ENCODE results near the gene CD58.

The CD58 gene

DNA sequence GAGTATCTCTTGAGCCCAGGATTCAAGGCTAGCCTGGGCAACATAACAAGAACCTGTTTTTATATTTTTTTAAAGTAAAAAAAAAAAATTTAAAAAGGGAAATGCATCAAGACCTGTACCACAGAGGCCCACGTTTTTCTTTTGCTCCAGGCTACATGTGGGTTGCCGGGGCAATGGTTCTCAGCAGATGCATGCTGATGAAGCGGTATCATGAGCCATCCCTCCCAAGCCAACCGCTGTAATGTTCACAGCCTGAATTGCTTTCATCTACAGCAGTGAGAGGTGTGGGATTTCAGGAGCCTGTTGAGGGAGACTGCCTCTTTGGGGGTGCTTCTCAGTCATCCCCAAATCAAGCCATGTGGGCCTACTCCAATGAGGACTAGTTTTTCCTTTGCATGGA is 60.5 kb downstream of the CD58 start:
- Mint-ChIP-seq H3K4me3 (no peak overlapping the region), H3K27me3 (ENCODE audit: low read depth, poor library complexity) (no peaks in the 10 kb centered on the region), H3K27ac (no peak overlapping the region), H3K36me3 (ENCODE audit: low read depth) (peaks cover 11% of the 10 kb centered on the region), H3K9me3 (peaks cover 10% of the 10 kb centered on the region), H3K4me1 (peaks cover 12% of the 10 kb centered on the region)
- TF ChIP-seq, protein P1, sequence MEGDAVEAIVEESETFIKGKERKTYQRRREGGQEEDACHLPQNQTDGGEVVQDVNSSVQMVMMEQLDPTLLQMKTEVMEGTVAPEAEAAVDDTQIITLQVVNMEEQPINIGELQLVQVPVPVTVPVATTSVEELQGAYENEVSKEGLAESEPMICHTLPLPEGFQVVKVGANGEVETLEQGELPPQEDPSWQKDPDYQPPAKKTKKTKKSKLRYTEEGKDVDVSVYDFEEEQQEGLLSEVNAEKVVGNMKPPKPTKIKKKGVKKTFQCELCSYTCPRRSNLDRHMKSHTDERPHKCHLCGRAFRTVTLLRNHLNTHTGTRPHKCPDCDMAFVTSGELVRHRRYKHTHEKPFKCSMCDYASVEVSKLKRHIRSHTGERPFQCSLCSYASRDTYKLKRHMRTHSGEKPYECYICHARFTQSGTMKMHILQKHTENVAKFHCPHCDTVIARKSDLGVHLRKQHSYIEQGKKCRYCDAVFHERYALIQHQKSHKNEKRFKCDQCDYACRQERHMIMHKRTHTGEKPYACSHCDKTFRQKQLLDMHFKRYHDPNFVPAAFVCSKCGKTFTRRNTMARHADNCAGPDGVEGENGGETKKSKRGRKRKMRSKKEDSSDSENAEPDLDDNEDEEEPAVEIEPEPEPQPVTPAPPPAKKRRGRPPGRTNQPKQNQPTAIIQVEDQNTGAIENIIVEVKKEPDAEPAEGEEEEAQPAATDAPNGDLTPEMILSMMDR (IDR thresholded peaks at IDR 0.05): no peak
- DNase-seq: no peak

DNA sequence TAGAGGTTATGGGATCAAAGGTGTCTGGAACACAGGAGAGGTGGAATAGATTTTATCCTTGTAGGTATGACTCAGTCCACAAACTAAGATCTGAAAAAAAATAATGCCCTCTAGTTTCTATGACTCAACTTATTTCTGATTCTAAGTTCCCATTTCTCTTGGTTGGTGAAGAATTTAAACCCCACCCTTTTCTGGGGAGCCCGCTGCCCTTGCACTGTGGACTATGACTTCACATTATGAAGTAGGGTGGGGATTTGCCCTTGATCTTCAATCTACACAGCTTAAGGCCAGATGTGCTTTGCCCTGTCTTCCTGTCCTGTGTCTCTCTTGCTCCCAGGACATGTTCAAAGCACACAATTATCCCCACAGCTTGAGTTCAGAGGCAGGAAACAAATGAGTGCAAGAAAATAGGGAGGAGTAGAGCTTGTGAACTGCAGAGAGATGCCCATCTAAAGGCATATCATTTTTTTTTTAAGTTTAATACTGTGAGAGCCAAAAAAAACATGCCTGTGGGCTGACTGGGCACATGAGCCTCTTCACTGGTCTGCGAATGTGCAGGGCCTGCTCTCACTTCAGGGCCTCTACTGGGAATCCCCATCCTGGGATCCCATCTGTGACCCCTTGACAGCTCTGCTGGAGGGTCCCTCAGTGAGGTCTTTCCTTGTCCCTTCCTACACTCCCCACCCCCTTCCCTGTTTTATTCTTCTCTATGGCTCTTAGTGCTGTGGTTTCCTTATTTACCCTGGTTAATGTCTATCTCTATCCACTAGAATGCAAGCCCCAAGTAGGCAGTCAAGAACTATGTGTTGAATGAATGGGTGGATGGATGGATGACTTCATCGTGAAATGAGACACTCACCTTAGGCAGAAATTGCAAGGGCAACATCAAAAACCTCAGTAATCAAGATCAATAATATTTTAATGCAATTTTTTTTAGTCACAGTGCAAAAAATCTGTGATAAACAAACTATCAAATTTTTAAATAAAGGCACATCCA is 61.5 kb downstream of the CD58 start:
- Mint-ChIP-seq H3K9me3 (peaks cover 10% of the 10 kb centered on the region), H3K36me3 (ENCODE audit: low read depth) (peaks cover 11% of the 10 kb centered on the region), H3K4me3 (no peak overlapping the region), H3K27ac (no peak overlapping the region), H3K27me3 (ENCODE audit: low read depth, poor library complexity) (no peaks in the 10 kb centered on the region), H3K4me1 (peaks cover 4% of the 10 kb centered on the region)
- TF ChIP-seq, protein P1 (IDR thresholded peaks at IDR 0.05): no peak
- DNase-seq: no peak

- Mint-ChIP-seq H3K27ac (no peak overlapping the region), H3K27me3 (ENCODE audit: low read depth, poor library complexity) (no peaks in the 10 kb centered on the region), H3K4me1 (peaks cover 4% of the 10 kb centered on the region), H3K4me3 (no peak overlapping the region), H3K36me3 (ENCODE audit: low read depth) (peaks cover 11% of the 10 kb centered on the region), H3K9me3 (peaks cover 10% of the 10 kb centered on the region)
- no peak for DNase-seq
- TF ChIP-seq, protein P1 (IDR thresholded peaks at IDR 0.05): no peak
Measured at GRCh38 chr1:116508085-116508983, 62.5 kb downstream of the CD58 start.

DNA sequence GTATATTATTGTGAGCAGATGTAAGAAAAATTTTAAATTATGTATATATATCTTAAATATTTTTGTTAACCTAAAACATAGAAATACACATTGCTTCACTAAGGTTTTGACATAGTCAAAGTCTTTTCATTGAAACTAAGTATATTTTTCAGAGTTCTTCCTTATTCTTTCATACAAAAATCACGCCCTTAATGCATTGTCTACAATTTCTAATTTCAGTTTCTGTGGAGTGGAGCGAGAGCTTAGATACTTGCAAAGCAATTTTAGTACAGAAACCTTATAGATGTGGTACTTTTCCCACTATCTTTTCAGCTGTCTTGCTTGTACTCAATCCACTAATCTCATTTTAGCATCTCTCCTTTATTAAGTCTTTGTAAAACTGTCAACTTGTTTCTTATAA is 63.2 kb downstream of the CD58 start:
- H3K4me3 Mint-ChIP-seq: no peak overlapping the region
- no peaks in the 10 kb centered on the region for H3K27me3 Mint-ChIP-seq (ENCODE audit: low read depth, poor library complexity)
- TF ChIP-seq, protein P1 (IDR thresholded peaks at IDR 0.05): no peak
- peaks cover 11% of the 10 kb centered on the region for H3K36me3 Mint-ChIP-seq (ENCODE audit: low read depth)
- no peaks in the 10 kb centered on the region for H3K4me1 Mint-ChIP-seq
- peaks cover 10% of the 10 kb centered on the region for H3K9me3 Mint-ChIP-seq
- no peak overlapping the region for H3K27ac Mint-ChIP-seq
- DNase-seq: no peak

GRCh38 chr1:116506132-116507004 is 64.5 kb downstream of the CD58 start:
- TF ChIP-seq, protein P1 (IDR thresholded peaks at IDR 0.05): no peak

More at GRCh38 chr1:116506132-116507004, 64.5 kb downstream of the CD58 start:
- DNase-seq: no peak
- H3K9me3 Mint-ChIP-seq: peaks cover 4% of the 10 kb centered on the region
- no peak overlapping the region for H3K4me3 Mint-ChIP-seq
- H3K27ac Mint-ChIP-seq: no peak overlapping the region
- H3K36me3 Mint-ChIP-seq (ENCODE audit: low read depth): peaks cover 5% of the 10 kb centered on the region
- no peaks in the 10 kb centered on the region for H3K27me3 Mint-ChIP-seq (ENCODE audit: low read depth, poor library complexity)
- H3K4me1 Mint-ChIP-seq: no peaks in the 10 kb centered on the region
